Mucosa of descending colon (tissue), 3 donors: Measurements from ENCODE around the gene KCNH5. TPM values are rescaled to one million over a fixed set of nuclear protein-coding genes. Genes with fewer than 3 reads are reported as not detected.

Source experiments
- ATAC-seq: fragments of 200-7000 bp; cut with Tn5 transposase; one replicate; pipeline ENCODE4 v1.9.1; 2020; ENCODE audit warnings: mild to moderate bottlenecking, moderate library complexity
- DNase-seq, 3 donors: peaks; one replicate each; pipeline ENCODE4 v3.0.0-alpha.2; 2020
- H3K36me3 ChIP-seq: fragments of 200-600 bp; one replicate; pipeline ENCODE4 v1.8.0; 2021; ENCODE audit warnings: low read depth, mild to moderate bottlenecking
- H3K4me1 ChIP-seq: fragments of 200-600 bp; one replicate; pipeline ENCODE4 v1.8.0; 2021; ENCODE audit warnings: low read depth, mild to moderate bottlenecking
- H3K4me3 ChIP-seq: fragments of 200-600 bp; one replicate; pipeline ENCODE4 v1.8.0; 2021; ENCODE audit warnings: mild to moderate bottlenecking
- H3K9me3 ChIP-seq: fragments of 200-600 bp; one replicate; pipeline ENCODE4 v1.8.0; 2021; ENCODE audit warnings: mild to moderate bottlenecking
- intact Hi-C, 2 donors: fragments of 100-400 bp; cut with DNase I in 1 of 2; cut with micrococcal nuclease in 1 of 2; formaldehyde crosslinking; loops; one replicate each; pipeline versions ENCODE4 v1.11.0 to v1.11.1; 2022; cut with DNase I, micrococcal nuclease
- total RNA-seq, 3 donors: library from RNA; stranded (reverse); fragmentation: NEBNext Ultra II Directional in 2 of 3; extraction: Animal tissue kit (Norgen Biotek cat#: 25700) in 2 of 3; gene quantifications; one replicate each; pipeline versions ENCODE4 v1.2.1 to v1.2.4, GENCODE V29; 2021 to 2023
- TF ChIP-seq, protein P1 (sequence below): fragments of 200-600 bp; IDR thresholded peaks from one replicate; pipeline ENCODE4 v1.8.0; 2022; ENCODE audit warnings: antibody characterized with exemption, mild to moderate bottlenecking
- donor health status: DM: no; HTN: no; CAD: no; lungs with moderate emphysema.
- donor health status: DM: no; HTN: no; CAD: no.
- donor health status: DM: no; HTN: yes; CAD: no.

The KCNH5 gene
- total RNA-seq, 3 donors from 2014 or later, result 0.28 TPM; not detected in 2

- Histone ChIP-seq H3K4me3 (no peak overlapping the region), H3K9me3 (peaks cover 2% of the 10 kb centered on the region), H3K36me3 (no peaks in the 10 kb centered on the region), H3K4me1 (no peaks in the 10 kb centered on the region)
- DNase-seq (no peak), ATAC-seq (no peak)
- TF ChIP-seq, protein P1, sequence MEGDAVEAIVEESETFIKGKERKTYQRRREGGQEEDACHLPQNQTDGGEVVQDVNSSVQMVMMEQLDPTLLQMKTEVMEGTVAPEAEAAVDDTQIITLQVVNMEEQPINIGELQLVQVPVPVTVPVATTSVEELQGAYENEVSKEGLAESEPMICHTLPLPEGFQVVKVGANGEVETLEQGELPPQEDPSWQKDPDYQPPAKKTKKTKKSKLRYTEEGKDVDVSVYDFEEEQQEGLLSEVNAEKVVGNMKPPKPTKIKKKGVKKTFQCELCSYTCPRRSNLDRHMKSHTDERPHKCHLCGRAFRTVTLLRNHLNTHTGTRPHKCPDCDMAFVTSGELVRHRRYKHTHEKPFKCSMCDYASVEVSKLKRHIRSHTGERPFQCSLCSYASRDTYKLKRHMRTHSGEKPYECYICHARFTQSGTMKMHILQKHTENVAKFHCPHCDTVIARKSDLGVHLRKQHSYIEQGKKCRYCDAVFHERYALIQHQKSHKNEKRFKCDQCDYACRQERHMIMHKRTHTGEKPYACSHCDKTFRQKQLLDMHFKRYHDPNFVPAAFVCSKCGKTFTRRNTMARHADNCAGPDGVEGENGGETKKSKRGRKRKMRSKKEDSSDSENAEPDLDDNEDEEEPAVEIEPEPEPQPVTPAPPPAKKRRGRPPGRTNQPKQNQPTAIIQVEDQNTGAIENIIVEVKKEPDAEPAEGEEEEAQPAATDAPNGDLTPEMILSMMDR, result no peak
- intact Hi-C loops, result no loop called here
Observed at GRCh38 chr14:62939970-62940369, 105.3 kb downstream of the KCNH5 start.

DNA sequence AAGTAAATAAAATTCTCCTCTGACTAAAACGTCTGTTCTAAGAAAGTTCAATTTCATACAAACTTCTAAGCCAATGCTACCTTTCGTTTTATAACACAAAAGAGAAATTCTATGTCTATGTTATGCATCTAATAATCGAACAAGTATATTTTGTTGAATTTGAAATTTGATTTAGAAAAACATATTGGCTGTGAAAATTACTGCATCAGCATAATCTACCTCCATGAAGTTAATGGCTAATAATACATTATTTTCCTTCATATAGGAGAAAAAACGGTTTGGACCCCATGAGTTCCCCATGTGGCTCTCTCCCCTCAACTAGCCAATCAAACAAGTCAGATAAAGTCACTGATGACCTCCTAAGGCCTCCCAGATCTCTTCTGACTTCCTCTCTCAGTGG is 106.5 kb downstream of the KCNH5 start:
- DNase-seq (no peak), ATAC-seq (no peak)
- H3K4me1 ChIP-seq, result no peaks in the 10 kb centered on the region
- H3K4me3 ChIP-seq, result no peak overlapping the region
- H3K36me3 ChIP-seq, result no peaks in the 10 kb centered on the region
- intact Hi-C loops, result no loop called here
- peaks cover 2% of the 10 kb centered on the region for H3K9me3 ChIP-seq
- TF ChIP-seq, protein P1, result no peak

DNA sequence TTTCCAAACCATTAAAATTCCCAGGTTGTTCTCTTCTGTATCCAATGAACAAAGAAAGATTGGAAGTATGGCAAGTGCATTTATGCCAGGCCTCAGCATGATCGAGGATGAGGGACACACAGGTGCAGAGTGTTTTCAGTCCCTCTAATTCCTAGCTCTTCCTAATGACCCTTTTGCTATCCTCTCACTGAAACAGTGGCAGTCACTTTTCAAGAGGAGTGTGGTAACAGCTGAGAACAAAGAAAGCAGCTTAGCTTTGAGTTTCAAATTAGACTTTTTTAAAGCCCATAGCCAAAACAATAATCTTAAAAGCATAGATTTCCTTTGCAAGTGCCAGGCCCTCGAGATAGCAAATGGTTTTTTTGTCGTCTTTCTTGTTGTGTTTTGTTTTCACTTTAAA is 110.8 kb downstream of the KCNH5 start:
- Histone ChIP-seq H3K4me1 (no peaks in the 10 kb centered on the region), H3K36me3 (no peaks in the 10 kb centered on the region), H3K9me3 (peaks cover 2% of the 10 kb centered on the region), H3K4me3 (no peak overlapping the region)
- ATAC-seq (no peak), DNase-seq (no peak)
- TF ChIP-seq, protein P1, result no peak
- intact Hi-C loops, result no loop called here

GRCh38 chr14:62921466-62921865 is 123.8 kb downstream of the KCNH5 start:
- DNase-seq (no peak), ATAC-seq (no peak)
- no peaks in the 10 kb centered on the region for H3K9me3 ChIP-seq
- no peaks in the 10 kb centered on the region for H3K36me3 ChIP-seq
- no peaks in the 10 kb centered on the region for H3K4me1 ChIP-seq
- H3K4me3 ChIP-seq, result no peak overlapping the region
- intact Hi-C loops, result no loop called here
- TF ChIP-seq, protein P1, result no peak

DNA sequence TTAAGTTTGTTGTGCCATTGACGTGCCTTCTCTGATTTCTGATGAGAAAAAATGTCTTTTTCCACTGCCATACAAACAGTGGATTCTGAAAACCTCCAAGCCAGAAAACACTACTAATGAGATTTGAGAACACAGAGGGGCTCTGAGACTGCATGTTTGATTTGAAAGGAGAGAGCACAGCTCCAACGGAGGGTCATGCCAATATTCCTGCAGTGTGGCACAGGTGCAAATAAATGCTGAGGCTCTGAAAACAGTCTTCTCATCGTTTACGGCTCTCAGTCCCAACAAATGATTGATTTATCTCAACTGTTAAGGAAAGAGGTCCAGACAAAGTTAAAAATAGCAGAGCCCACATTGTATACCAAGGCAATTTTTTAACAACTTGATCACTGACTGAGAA is 128.7 kb downstream of the KCNH5 start:
- TF ChIP-seq, protein P1, result no peak
- Histone ChIP-seq H3K9me3 (no peaks in the 10 kb centered on the region), H3K4me3 (no peak overlapping the region), H3K4me1 (no peaks in the 10 kb centered on the region), H3K36me3 (no peaks in the 10 kb centered on the region)
- intact Hi-C loops, result no loop called here
- no peak for ATAC-seq
- no peak for DNase-seq

- no peaks in the 10 kb centered on the region for H3K36me3 ChIP-seq
- intact Hi-C loops, result no loop called here
- no peak for ATAC-seq
- no peaks in the 10 kb centered on the region for H3K4me1 ChIP-seq
- DNase-seq, result no peak
- H3K9me3 ChIP-seq, result no peaks in the 10 kb centered on the region
- no peak overlapping the region for H3K4me3 ChIP-seq
- TF ChIP-seq, protein P1, result no peak
Observed at GRCh38 chr14:62914873-62915272, 130.4 kb downstream of the KCNH5 start.
